Sigmoid colon (tissue), 7 donors: ENCODE results near the gene NUP62. TPM values are rescaled to one million over a fixed set of nuclear protein-coding genes. Genes with fewer than 3 reads are reported as not detected.

Experiments
- DNase-seq: peaks from one replicate; pipeline ENCODE4 v3.0.0-alpha.2; 2019
- H3K27ac ChIP-seq, 4 donors: fragments of 200-600 bp; sonication (generic); one replicate each; pipeline ENCODE4 v1.5.1; 2016 to 2019; ENCODE audit warnings: mild to moderate bottlenecking in 1 of 4
- H3K27me3 ChIP-seq, 3 donors: fragments of 200-600 bp; sonication (generic); one replicate each; pipeline ENCODE4 v1.5.1; 2019; ENCODE audit warnings: mild to moderate bottlenecking in 1 of 3
- H3K36me3 ChIP-seq, 4 donors: fragments of 200-600 bp; sonication (generic); one replicate each; pipeline ENCODE4 v1.5.1; 2016 to 2019
- H3K4me1 ChIP-seq, 4 donors: fragments of 200-600 bp; sonication (generic); one replicate each; pipeline ENCODE4 v1.5.1; 2017 to 2019
- H3K4me3 ChIP-seq, 4 donors: fragments of 200-600 bp; sonication (generic); one replicate each; pipeline ENCODE4 v1.5.1; 2017 to 2019; ENCODE audit warnings: mild to moderate bottlenecking in 2 of 4, moderate library complexity in 1 of 4
- H3K9me3 ChIP-seq, 4 donors: fragments of 200-600 bp in 3 of 4; sonication (generic) in 3 of 4; one replicate each; pipeline versions ENCODE4 v1.5.1 to v1.6.1; 2013 to 2019
- EP300 ChIP-seq, 4 donors: sonication (generic); formaldehyde crosslinking; IDR thresholded peaks; one replicate each; pipeline ENCODE4 v1.6.1; 2017; ENCODE audit warnings: antibody characterized with exemption in 4 of 4
- POLR2A ChIP-seq, 2 donors: fragments of 450-650 bp; IDR thresholded peaks; one replicate each; pipeline ENCODE4 v1.6.1; 2016; ENCODE audit warnings: antibody characterized with exemption in 2 of 2, mild to moderate bottlenecking in 2 of 2, moderate library complexity in 2 of 2
- POLR2AphosphoS5 ChIP-seq, 4 donors: sonication (generic); formaldehyde crosslinking; IDR thresholded peaks; one replicate each; pipeline ENCODE4 v1.6.1; 2017; ENCODE audit warnings: antibody characterized with exemption in 4 of 4
- WGBS, 2 donors: extraction: QIAGEN DNeasy Blood & Tissue Kit; methylation state at CpG; one replicate each; pipeline ENCODE4 v1.1.7; 2013; 5-methylcytosine and 5-hydroxymethylcytosine counted together
- intact Hi-C: fragments of 100-400 bp; cut with DNase I; formaldehyde crosslinking; loops from one replicate; pipeline ENCODE4 v1.15.1; 2023
- polyA plus RNA-seq, 3 donors: library from polyadenylated mRNA; stranded (reverse); fragments of 200-250 nt; gene quantifications; one replicate each; pipeline ENCODE4 v1.2.3, GENCODE V29; 2013
- total RNA-seq, 4 donors: library from RNA; depleted of rRNA; stranded (reverse); fragments of >200 nt; gene quantifications; one replicate each; pipeline ENCODE4 v1.1.0, GENCODE V29; 2016
- TF ChIP-seq, protein P1 (sequence below), 4 experiments: fragments of 450-650 bp in 3 of 4; fragments of 200-600 bp in 1 of 4; IDR thresholded peaks; one replicate each; pipeline ENCODE4 v1.5.1; 2016 to 2019; ENCODE audit warnings: antibody characterized with exemption in 4 of 4, mild to moderate bottlenecking in 3 of 4, moderate library complexity in 2 of 4
- donor health status: healthy with polysubstance abuse.
- donor health status: Bipolar disorder and iron deficiency.
- donor health status: healthy.

Gene NUP62
- total and polyA plus RNA-seq, 7 donors: 10.2 to 42.6 (median 25.7) TPM

DNA sequence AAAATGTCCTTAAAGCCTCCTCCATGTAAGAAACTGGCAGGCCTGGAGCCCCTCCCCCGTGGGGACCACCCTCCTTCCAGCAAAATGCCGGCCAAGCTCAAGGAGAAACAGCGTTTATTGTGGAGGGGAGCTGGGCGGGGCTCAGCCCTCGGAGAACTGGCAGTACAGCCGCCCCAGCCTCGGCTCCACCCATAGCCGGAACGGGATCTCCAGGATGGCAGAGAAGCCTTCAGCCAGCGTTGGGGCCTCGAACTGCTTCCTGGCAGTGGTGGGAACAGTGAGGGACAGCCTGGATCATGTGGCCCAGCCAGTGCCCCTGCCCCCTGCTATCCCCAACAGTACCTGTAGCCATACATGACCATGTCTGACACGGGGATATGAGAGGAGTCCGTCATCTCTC lies 68.2 kb downstream of the NUP62 start:
- H3K27ac ChIP-seq: peak overlapping the region; percentile 59 to 72 (median 64)
- no peaks in the 10 kb centered on the region for H3K9me3 ChIP-seq
- peaks cover 0 to 31% (median 23%) of the 10 kb centered on the region in 4 donors for H3K4me1 ChIP-seq
- H3K36me3 ChIP-seq: peaks cover 35 to 75% (median 44%) of the 10 kb centered on the region in 4 donors
- WGBS, 2 donors: 22 to 51% methylated on average over 13 of the region's 13 CpGs
- TF ChIP-seq POLR2AphosphoS5 (IDR thresholded peaks at IDR 0.05) (no peak), EP300 (IDR thresholded peaks at IDR 0.05) (no peak), POLR2A (IDR thresholded peaks at IDR 0.05) (no peak)
- TF ChIP-seq, protein P1, sequence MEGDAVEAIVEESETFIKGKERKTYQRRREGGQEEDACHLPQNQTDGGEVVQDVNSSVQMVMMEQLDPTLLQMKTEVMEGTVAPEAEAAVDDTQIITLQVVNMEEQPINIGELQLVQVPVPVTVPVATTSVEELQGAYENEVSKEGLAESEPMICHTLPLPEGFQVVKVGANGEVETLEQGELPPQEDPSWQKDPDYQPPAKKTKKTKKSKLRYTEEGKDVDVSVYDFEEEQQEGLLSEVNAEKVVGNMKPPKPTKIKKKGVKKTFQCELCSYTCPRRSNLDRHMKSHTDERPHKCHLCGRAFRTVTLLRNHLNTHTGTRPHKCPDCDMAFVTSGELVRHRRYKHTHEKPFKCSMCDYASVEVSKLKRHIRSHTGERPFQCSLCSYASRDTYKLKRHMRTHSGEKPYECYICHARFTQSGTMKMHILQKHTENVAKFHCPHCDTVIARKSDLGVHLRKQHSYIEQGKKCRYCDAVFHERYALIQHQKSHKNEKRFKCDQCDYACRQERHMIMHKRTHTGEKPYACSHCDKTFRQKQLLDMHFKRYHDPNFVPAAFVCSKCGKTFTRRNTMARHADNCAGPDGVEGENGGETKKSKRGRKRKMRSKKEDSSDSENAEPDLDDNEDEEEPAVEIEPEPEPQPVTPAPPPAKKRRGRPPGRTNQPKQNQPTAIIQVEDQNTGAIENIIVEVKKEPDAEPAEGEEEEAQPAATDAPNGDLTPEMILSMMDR (IDR thresholded peaks at IDR 0.05): no peak
- H3K27me3 ChIP-seq: no peaks in the 10 kb centered on the region
- intact Hi-C loops: no loop called here
- DNase-seq: no peak
- no peak overlapping the region for H3K4me3 ChIP-seq

- intact Hi-C loops: no loop called here
- Histone ChIP-seq H3K27me3 (no peaks in the 10 kb centered on the region), H3K4me1 (peaks cover 0 to 25% (median 17%) of the 10 kb centered on the region in 4 donors), H3K9me3 (no peaks in the 10 kb centered on the region), H3K4me3 (no peak overlapping the region), H3K27ac (peak overlapping the region; percentile 59 to 72 (median 64)), H3K36me3 (peaks cover 35 to 81% (median 49%) of the 10 kb centered on the region in 4 donors)
- no peak for DNase-seq
- 74 to 80% methylated on average over 17 of the region's 17 CpGs for WGBS, 2 donors
- no peak for TF ChIP-seq EP300 (IDR thresholded peaks at IDR 0.05)
- no peak for TF ChIP-seq POLR2A (IDR thresholded peaks at IDR 0.05)
- TF ChIP-seq POLR2AphosphoS5 (IDR thresholded peaks at IDR 0.05): no peak
- TF ChIP-seq, protein P1 (IDR thresholded peaks at IDR 0.05): no peak
Observed at GRCh38 chr19:49860336-49861102, 68.8 kb downstream of the NUP62 start.

GRCh38 chr19:49859682-49860335 lies 69.5 kb downstream of the NUP62 start:
- intact Hi-C loops: no loop called here

GRCh38 chr19:49858088-49858985 lies 71.0 kb downstream of the NUP62 start:
- Histone ChIP-seq H3K36me3 (peaks cover 30 to 84% (median 54%) of the 10 kb centered on the region in 4 donors), H3K9me3 (no peaks in the 10 kb centered on the region), H3K4me3 (no peak overlapping the region), H3K27ac (peak overlapping the region in 1 of 4 donors; percentile 11), H3K27me3 (no peaks in the 10 kb centered on the region), H3K4me1 (peaks cover 0 to 35% (median 21%) of the 10 kb centered on the region in 4 donors)
- 89 to 90% methylated on average over 37 of the region's 37 CpGs for WGBS, 2 donors
- intact Hi-C loops: no loop called here
- no peak for DNase-seq
- no peak for TF ChIP-seq POLR2A (IDR thresholded peaks at IDR 0.05)
- TF ChIP-seq POLR2AphosphoS5 (IDR thresholded peaks at IDR 0.05): no peak
- TF ChIP-seq, protein P1 (IDR thresholded peaks at IDR 0.05): no peak

More at GRCh38 chr19:49859682-49860335, 69.5 kb downstream of the NUP62 start:
- WGBS, 2 donors: 89 to 90% methylated on average over 22 of the region's 22 CpGs
- Histone ChIP-seq H3K27ac (peak overlapping the region in 2 of 4 donors; percentile 67 to 72), H3K4me3 (no peak overlapping the region), H3K4me1 (peaks cover 0 to 24% (median 11%) of the 10 kb centered on the region in 4 donors), H3K27me3 (no peaks in the 10 kb centered on the region), H3K36me3 (peaks cover 35 to 88% (median 56%) of the 10 kb centered on the region in 4 donors), H3K9me3 (no peaks in the 10 kb centered on the region)
- TF ChIP-seq POLR2A (IDR thresholded peaks at IDR 0.05): no peak
- no peak for TF ChIP-seq POLR2AphosphoS5 (IDR thresholded peaks at IDR 0.05)
- TF ChIP-seq, protein P1 (IDR thresholded peaks at IDR 0.05): no peak
- no peak for TF ChIP-seq EP300 (IDR thresholded peaks at IDR 0.05)
- DNase-seq: no peak
